Gastrocnemius medialis (tissue), 4 donors: ENCODE measurements around the gene SFSWAP.

Experiments
- POLR2A ChIP-seq, 2 donors: fragments of 450-650 bp; IDR thresholded peaks; one replicate each; pipeline ENCODE4 v1.6.1; 2017; ENCODE audit warnings: antibody characterized with exemption in 2 of 2, mild to moderate bottlenecking in 2 of 2, moderate library complexity in 2 of 2
- TF ChIP-seq, protein P1 (sequence below), 5 experiments: fragments of 450-650 bp in 3 of 5; fragments of 200-600 bp in 2 of 5; sonication (generic) in 2 of 5; IDR thresholded peaks in 4 of 5; conservative IDR thresholded peaks in 1 of 5; 1 replicate in 4 of 5; 2 replicates in 1 of 5; pipeline ENCODE4 v1.5.1; 2016 to 2019; ENCODE audit warnings: antibody characterized with exemption in 5 of 5, mild to moderate bottlenecking in 3 of 5, moderate library complexity in 3 of 5

GRCh38 chr12:131774576-131775391, 63.9 kb downstream of the SFSWAP start:
- TF ChIP-seq, protein P1, sequence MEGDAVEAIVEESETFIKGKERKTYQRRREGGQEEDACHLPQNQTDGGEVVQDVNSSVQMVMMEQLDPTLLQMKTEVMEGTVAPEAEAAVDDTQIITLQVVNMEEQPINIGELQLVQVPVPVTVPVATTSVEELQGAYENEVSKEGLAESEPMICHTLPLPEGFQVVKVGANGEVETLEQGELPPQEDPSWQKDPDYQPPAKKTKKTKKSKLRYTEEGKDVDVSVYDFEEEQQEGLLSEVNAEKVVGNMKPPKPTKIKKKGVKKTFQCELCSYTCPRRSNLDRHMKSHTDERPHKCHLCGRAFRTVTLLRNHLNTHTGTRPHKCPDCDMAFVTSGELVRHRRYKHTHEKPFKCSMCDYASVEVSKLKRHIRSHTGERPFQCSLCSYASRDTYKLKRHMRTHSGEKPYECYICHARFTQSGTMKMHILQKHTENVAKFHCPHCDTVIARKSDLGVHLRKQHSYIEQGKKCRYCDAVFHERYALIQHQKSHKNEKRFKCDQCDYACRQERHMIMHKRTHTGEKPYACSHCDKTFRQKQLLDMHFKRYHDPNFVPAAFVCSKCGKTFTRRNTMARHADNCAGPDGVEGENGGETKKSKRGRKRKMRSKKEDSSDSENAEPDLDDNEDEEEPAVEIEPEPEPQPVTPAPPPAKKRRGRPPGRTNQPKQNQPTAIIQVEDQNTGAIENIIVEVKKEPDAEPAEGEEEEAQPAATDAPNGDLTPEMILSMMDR (IDR thresholded peaks at IDR 0.05 in 4 of 5, conservative IDR thresholded peaks at IDR 0.05 in 1 of 5): no peak
- TF ChIP-seq POLR2A (IDR thresholded peaks at IDR 0.05): no peak
